GM21723 (cell line): Measurements from ENCODE around the gene AGBL4.

Experiments
- ATAC-seq: cut with Tn5 transposase; IDR thresholded peaks from one replicate; pipeline ENCODE4 v1.9.1; 2021; ENCODE audit warnings: mild to moderate bottlenecking, moderate library complexity; ENCODE audit not compliant: unreplicated experiment

AGBL4 gene

GRCh38 chr1:48916130-48917069 lies 1107.4 kb downstream of the AGBL4 start:
- no peak for ATAC-seq

- no peak for ATAC-seq
Observed at GRCh38 chr1:48908606-48909005, 1115.1 kb downstream of the AGBL4 start.

GRCh38 chr1:48906729-48907128 lies 1117.0 kb downstream of the AGBL4 start:
- no peak for ATAC-seq

- ATAC-seq = no peak
Observed at GRCh38 chr1:48906164-48906563, 1117.6 kb downstream of the AGBL4 start.

- no peak for ATAC-seq
Observed at GRCh38 chr1:48903291-48903690, 1120.5 kb downstream of the AGBL4 start.

GRCh38 chr1:48898894-48899293 lies 1124.9 kb downstream of the AGBL4 start:
- ATAC-seq = no peak

- no peak for ATAC-seq
Observed at GRCh38 chr1:48889615-48890014, 1134.1 kb downstream of the AGBL4 start.

GRCh38 chr1:48889082-48889481 lies 1134.7 kb downstream of the AGBL4 start:
- ATAC-seq = no peak

- ATAC-seq = no peak
Observed at GRCh38 chr1:48887796-48888195, 1136.0 kb downstream of the AGBL4 start.

GRCh38 chr1:48882020-48882419 lies 1141.7 kb downstream of the AGBL4 start:
- ATAC-seq = no peak

GRCh38 chr1:48878191-48878940 lies 1145.4 kb downstream of the AGBL4 start:
- ATAC-seq = no peak

GRCh38 chr1:48876330-48876785 lies 1147.4 kb downstream of the AGBL4 start:
- ATAC-seq = no peak

- no peak for ATAC-seq
Observed at GRCh38 chr1:48875552-48876329, 1148.0 kb downstream of the AGBL4 start.

- no peak for ATAC-seq
Observed at GRCh38 chr1:48873944-48874343, 1149.8 kb downstream of the AGBL4 start.

- ATAC-seq = no peak
Observed at GRCh38 chr1:48870596-48870995, 1153.2 kb downstream of the AGBL4 start.

- no peak for ATAC-seq
Observed at GRCh38 chr1:48869116-48869893, 1154.4 kb downstream of the AGBL4 start.

- ATAC-seq = no peak
Observed at GRCh38 chr1:48864913-48865312, 1158.8 kb downstream of the AGBL4 start.

GRCh38 chr1:48859456-48859855 lies 1164.3 kb downstream of the AGBL4 start:
- ATAC-seq = no peak

- no peak for ATAC-seq
Observed at GRCh38 chr1:48858200-48858920, 1165.4 kb downstream of the AGBL4 start.

GRCh38 chr1:48853006-48853405 lies 1170.7 kb downstream of the AGBL4 start:
- ATAC-seq = no peak
